ENCODE results near the gene TBC1D3K.
"Not testable (repeated sequence)": the region's sequence is repeated elsewhere in the genome, so short reads cannot be mapped to it uniquely, and the experiment has no call there.

The TBC1D3K gene

DNA sequence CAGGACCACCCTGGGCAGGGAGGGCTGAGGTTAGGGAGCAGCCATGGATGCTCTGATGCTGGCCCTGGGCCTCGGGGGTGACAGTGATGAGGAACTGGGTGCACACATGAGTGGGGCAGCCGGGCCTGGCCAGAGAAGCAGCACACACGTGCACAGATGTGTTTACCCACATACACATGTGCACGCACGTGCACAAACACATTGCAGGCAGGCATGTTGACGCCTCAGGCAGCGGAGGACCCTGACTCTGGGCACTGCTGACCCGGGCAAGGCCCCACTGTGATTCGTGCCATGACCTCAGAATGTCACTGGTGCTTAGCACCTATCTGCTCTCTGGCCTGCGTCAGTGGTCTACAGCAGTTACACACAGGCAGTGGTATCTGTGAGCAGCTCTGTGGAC, at the start of gene TBC1D3K:
Gene TBC1D3K (plus strand): TSS at position 301 of the 400 bp plus-strand sequence. CDS start 1,585 bp downstream, outside the sequence.
- H3K4me3 ChIP-seq (ENCODE audit: low read length); DNase-seq (ENCODE audit: low read depth): not testable (repeated sequence)

- no peak for DNase-seq (ENCODE audit: low read depth)
- TF ChIP-seq CTCF (conservative IDR thresholded peaks at IDR 0.05; ENCODE audit: low read depth, low read length), result no peak
- no peak overlapping the region for H3K4me3 ChIP-seq (ENCODE audit: low read length)
Measured at GRCh38 chr17:37884516-37884915, 39.7 kb upstream of the TBC1D3K start.

DNA sequence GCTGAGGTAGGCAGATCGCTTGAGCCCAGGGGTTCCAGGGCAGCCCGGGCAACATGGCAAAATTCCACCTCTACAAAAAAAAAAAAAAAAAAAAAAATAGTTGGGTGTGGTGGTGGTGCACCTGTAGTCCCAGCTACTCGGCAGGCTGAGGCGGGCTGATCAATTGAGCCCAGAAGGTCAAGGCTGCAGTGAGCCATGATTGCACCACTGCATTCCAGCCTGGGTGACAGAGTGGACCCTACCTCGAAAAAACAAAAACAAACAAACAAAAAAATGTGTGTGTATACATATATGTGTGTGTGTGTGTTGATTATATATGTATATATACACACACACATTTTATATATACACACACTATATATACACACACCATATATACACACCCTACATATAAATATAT, 39.1 kb upstream of the TBC1D3K start:
- no peak for TF ChIP-seq CTCF (conservative IDR thresholded peaks at IDR 0.05; ENCODE audit: low read depth, low read length)
- no peak overlapping the region for H3K4me3 ChIP-seq (ENCODE audit: low read length)
- DNase-seq (ENCODE audit: low read depth), result no peak

GRCh38 chr17:37888881-37889280, 35.3 kb upstream of the TBC1D3K start:
- no peak for DNase-seq (ENCODE audit: low read depth)
- TF ChIP-seq CTCF (conservative IDR thresholded peaks at IDR 0.05; ENCODE audit: low read depth, low read length), result no peak
- no peak overlapping the region for H3K4me3 ChIP-seq (ENCODE audit: low read length)

- not testable (repeated sequence) for DNase-seq (ENCODE audit: low read depth); H3K4me3 ChIP-seq (ENCODE audit: low read length)
Measured at GRCh38 chr17:37896961-37897360, 27.3 kb upstream of the TBC1D3K start.

Data from retinal pigment epithelial cell (primary cell).